Measurements from ENCODE around the gene ZBTB16. TPM values are rescaled to one million over a fixed set of nuclear protein-coding genes. Genes with fewer than 3 reads are reported as not detected.

ZBTB16 gene
- total RNA-seq, 1 experiment from 2014 or later = 0.21 TPM

- ATAC-seq (no peak), DNase-seq (ENCODE audit: low read depth, low spot score) (no peak)
- no peaks in the 10 kb centered on the region for H3K9me3 ChIP-seq (ENCODE audit: control insufficient read depth, insufficient read depth, low read depth, low read length)
- H3K4me1 ChIP-seq (ENCODE audit: control insufficient read depth, insufficient read depth, low read length) = no peaks in the 10 kb centered on the region
- BruUV-seq (replicated peaks) = no TSS peak
- intact Hi-C loops (cut with micrococcal nuclease; ENCODE audit: unreplicated experiment) (no loop called here), in situ Hi-C loops (cut with HindIII; ENCODE audit: low pct_unique_long_range_greater_than_20kb, low sequenced_read_pairs) (no loop called here)
- ChIA-PET POLR2A (no interaction called here), CTCF (no interaction called here)
- H3K4me3 ChIP-seq (ENCODE audit: low read depth in 2 of 2, low read length in 2 of 2) = no peak overlapping the region
- H3K27ac ChIP-seq (ENCODE audit: low read length) = no peak overlapping the region
- peaks cover 2% of the 10 kb centered on the region; the same call in 1 of the 2 replicates for H3K27me3 ChIP-seq (ENCODE audit: control insufficient read depth, insufficient read depth, low read length)
- H3K36me3 ChIP-seq (ENCODE audit: control insufficient read depth, insufficient read depth, low read length) = no peaks in the 10 kb centered on the region
- no peak for TF ChIP-seq REST (IDR thresholded peaks at IDR 0.05; ENCODE audit: insufficient read depth in 1 of 2, low read depth in 2 of 2, low read length in 1 of 2)
- TF ChIP-seq POLR2AphosphoS5 (IDR thresholded peaks at IDR 0.05; ENCODE audit: low read depth, low read length) = no peak
- TF ChIP-seq SIN3A (IDR thresholded peaks at IDR 0.05; ENCODE audit: borderline replicate concordance, insufficient read depth, low read depth, low read length) = no peak
- TF ChIP-seq CTCF (IDR thresholded peaks at IDR 0.05) = no peak
- TF ChIP-seq TCF7L2 (IDR thresholded peaks at IDR 0.05; ENCODE audit: low read depth, low read length) = no peak
Measured at GRCh38 chr11:114291842-114292680, 232.6 kb downstream of the ZBTB16 start.

- Histone ChIP-seq H3K36me3 (ENCODE audit: control insufficient read depth, insufficient read depth, low read length) (no peaks in the 10 kb centered on the region), H3K4me3 (ENCODE audit: low read depth in 2 of 2, low read length in 2 of 2) (no peak overlapping the region), H3K9me3 (ENCODE audit: control insufficient read depth, insufficient read depth, low read depth, low read length) (no peaks in the 10 kb centered on the region), H3K4me1 (ENCODE audit: control insufficient read depth, insufficient read depth, low read length) (no peaks in the 10 kb centered on the region), H3K27me3 (ENCODE audit: control insufficient read depth, insufficient read depth, low read length) (peaks cover 2% of the 10 kb centered on the region; the same call in 1 of the 2 replicates), H3K27ac (ENCODE audit: low read length) (no peak overlapping the region)
- BruUV-seq (replicated peaks) = no TSS peak
- TF ChIP-seq POLR2AphosphoS5 (IDR thresholded peaks at IDR 0.05; ENCODE audit: low read depth, low read length) (no peak), TCF7L2 (IDR thresholded peaks at IDR 0.05; ENCODE audit: low read depth, low read length) (no peak), CTCF (IDR thresholded peaks at IDR 0.05) (no peak)
- intact Hi-C loops (cut with micrococcal nuclease; ENCODE audit: unreplicated experiment) (no loop called here), in situ Hi-C loops (cut with HindIII; ENCODE audit: low pct_unique_long_range_greater_than_20kb, low sequenced_read_pairs) (no loop called here)
- CTCF ChIA-PET = no interaction called here
- DNase-seq (ENCODE audit: low read depth, low spot score) (no peak), ATAC-seq (no peak)
- POLR2A ChIA-PET = no interaction called here
Measured at GRCh38 chr11:114293201-114293711, 233.7 kb downstream of the ZBTB16 start.

Measured in Panc1 (cell line).